Measurements from ENCODE around the gene GMDS. TPM values are rescaled to one million over a fixed set of nuclear protein-coding genes. Genes with fewer than 3 reads are reported as not detected.

GMDS gene
- polyA plus RNA-seq, 1 of the 3 experiments (the other 2 are of a cell fraction), result 12.3 TPM

DNA sequence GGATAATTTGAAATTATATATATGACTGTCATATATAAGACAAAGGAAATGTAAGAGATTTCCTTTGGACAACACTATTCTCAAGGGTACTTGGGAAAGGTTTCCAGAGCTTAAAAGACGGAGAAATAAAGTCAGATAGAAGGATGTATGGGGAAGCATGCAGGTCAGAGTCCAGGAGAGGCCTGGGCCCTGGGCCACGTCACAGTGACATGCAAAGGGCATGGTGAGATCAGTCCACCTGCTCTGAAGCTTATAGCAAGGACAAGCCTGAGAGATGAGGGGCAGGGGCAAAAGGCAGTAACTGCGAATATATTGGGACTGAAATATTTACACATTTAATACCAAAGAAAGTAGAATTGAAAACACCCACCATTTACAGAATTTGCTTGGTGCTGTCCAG lies 24.6 kb upstream of the GMDS start (continued):
- TF ChIP-seq SIN3A (IDR thresholded peaks at IDR 0.05; ENCODE audit: borderline replicate concordance, low read depth, low read length) (no peak), RAD21 (IDR thresholded peaks at IDR 0.05; ENCODE audit: low read length) (no peak), JUND (IDR thresholded peaks at IDR 0.05) (no peak), GABPA (IDR thresholded peaks at IDR 0.05; ENCODE audit: low read depth) (no peak), SMC3 (IDR thresholded peaks at IDR 0.05; ENCODE audit: low read depth, low read length) (no peak)

GRCh38 chr6:2266841-2267240 lies 21.4 kb upstream of the GMDS start:
- H2AFZ ChIP-seq (ENCODE audit: low read depth), result peak overlapping the region; percentile 36; the same call in 1 of the 2 replicates
- 27% methylated on average over 1 of the region's 1 CpG for WGBS (ENCODE audit: low lambda C conversion rate)
- CTCF ChIA-PET, result no interaction called here
- POLR2A ChIA-PET, result no interaction called here
- TF ChIP-seq TCF12 (IDR thresholded peaks at IDR 0.05) (no peak), RXRA (IDR thresholded peaks at IDR 0.05; ENCODE audit: borderline replicate concordance, low read depth) (no peak), NFIC (IDR thresholded peaks at IDR 0.05; ENCODE audit: borderline replicate concordance) (no peak), TEAD4 (IDR thresholded peaks at IDR 0.05; ENCODE audit: borderline replicate concordance, insufficient read depth) (no peak), RCOR1 (IDR thresholded peaks at IDR 0.05; ENCODE audit: low read length) (no peak), TAF1 (IDR thresholded peaks at IDR 0.05; ENCODE audit: borderline replicate concordance, low read depth, low read length) (no peak)
- TF ChIP-seq, protein P1, sequence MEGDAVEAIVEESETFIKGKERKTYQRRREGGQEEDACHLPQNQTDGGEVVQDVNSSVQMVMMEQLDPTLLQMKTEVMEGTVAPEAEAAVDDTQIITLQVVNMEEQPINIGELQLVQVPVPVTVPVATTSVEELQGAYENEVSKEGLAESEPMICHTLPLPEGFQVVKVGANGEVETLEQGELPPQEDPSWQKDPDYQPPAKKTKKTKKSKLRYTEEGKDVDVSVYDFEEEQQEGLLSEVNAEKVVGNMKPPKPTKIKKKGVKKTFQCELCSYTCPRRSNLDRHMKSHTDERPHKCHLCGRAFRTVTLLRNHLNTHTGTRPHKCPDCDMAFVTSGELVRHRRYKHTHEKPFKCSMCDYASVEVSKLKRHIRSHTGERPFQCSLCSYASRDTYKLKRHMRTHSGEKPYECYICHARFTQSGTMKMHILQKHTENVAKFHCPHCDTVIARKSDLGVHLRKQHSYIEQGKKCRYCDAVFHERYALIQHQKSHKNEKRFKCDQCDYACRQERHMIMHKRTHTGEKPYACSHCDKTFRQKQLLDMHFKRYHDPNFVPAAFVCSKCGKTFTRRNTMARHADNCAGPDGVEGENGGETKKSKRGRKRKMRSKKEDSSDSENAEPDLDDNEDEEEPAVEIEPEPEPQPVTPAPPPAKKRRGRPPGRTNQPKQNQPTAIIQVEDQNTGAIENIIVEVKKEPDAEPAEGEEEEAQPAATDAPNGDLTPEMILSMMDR (IDR thresholded peaks at IDR 0.05), result no peak
- TF ChIP-seq, protein P2, sequence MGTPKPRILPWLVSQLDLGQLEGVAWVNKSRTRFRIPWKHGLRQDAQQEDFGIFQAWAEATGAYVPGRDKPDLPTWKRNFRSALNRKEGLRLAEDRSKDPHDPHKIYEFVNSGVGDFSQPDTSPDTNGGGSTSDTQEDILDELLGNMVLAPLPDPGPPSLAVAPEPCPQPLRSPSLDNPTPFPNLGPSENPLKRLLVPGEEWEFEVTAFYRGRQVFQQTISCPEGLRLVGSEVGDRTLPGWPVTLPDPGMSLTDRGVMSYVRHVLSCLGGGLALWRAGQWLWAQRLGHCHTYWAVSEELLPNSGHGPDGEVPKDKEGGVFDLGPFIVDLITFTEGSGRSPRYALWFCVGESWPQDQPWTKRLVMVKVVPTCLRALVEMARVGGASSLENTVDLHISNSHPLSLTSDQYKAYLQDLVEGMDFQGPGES (IDR thresholded peaks at IDR 0.05; ENCODE audit: low read depth, low read length), result no peak
- TF ChIP-seq, protein P3, sequence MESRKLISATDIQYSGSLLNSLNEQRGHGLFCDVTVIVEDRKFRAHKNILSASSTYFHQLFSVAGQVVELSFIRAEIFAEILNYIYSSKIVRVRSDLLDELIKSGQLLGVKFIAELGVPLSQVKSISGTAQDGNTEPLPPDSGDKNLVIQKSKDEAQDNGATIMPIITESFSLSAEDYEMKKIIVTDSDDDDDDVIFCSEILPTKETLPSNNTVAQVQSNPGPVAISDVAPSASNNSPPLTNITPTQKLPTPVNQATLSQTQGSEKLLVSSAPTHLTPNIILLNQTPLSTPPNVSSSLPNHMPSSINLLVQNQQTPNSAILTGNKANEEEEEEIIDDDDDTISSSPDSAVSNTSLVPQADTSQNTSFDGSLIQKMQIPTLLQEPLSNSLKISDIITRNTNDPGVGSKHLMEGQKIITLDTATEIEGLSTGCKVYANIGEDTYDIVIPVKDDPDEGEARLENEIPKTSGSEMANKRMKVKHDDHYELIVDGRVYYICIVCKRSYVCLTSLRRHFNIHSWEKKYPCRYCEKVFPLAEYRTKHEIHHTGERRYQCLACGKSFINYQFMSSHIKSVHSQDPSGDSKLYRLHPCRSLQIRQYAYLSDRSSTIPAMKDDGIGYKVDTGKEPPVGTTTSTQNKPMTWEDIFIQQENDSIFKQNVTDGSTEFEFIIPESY (IDR thresholded peaks at IDR 0.05; ENCODE audit: borderline replicate concordance, low read depth), result no peak
- TF ChIP-seq, protein P4, sequence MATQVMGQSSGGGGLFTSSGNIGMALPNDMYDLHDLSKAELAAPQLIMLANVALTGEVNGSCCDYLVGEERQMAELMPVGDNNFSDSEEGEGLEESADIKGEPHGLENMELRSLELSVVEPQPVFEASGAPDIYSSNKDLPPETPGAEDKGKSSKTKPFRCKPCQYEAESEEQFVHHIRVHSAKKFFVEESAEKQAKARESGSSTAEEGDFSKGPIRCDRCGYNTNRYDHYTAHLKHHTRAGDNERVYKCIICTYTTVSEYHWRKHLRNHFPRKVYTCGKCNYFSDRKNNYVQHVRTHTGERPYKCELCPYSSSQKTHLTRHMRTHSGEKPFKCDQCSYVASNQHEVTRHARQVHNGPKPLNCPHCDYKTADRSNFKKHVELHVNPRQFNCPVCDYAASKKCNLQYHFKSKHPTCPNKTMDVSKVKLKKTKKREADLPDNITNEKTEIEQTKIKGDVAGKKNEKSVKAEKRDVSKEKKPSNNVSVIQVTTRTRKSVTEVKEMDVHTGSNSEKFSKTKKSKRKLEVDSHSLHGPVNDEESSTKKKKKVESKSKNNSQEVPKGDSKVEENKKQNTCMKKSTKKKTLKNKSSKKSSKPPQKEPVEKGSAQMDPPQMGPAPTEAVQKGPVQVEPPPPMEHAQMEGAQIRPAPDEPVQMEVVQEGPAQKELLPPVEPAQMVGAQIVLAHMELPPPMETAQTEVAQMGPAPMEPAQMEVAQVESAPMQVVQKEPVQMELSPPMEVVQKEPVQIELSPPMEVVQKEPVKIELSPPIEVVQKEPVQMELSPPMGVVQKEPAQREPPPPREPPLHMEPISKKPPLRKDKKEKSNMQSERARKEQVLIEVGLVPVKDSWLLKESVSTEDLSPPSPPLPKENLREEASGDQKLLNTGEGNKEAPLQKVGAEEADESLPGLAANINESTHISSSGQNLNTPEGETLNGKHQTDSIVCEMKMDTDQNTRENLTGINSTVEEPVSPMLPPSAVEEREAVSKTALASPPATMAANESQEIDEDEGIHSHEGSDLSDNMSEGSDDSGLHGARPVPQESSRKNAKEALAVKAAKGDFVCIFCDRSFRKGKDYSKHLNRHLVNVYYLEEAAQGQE (IDR thresholded peaks at IDR 0.05; ENCODE audit: low read depth, low read length), result no peak
- TF ChIP-seq, protein P5, sequence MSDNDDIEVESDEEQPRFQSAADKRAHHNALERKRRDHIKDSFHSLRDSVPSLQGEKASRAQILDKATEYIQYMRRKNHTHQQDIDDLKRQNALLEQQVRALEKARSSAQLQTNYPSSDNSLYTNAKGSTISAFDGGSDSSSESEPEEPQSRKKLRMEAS (IDR thresholded peaks at IDR 0.05; ENCODE audit: low read depth), result no peak
- no peak overlapping the region for H3K9ac ChIP-seq
- H4K20me1 ChIP-seq (ENCODE audit: insufficient read depth), result no peaks in the 10 kb centered on the region
- H3K27ac ChIP-seq (ENCODE audit: low read depth in 2 of 2, low read length in 1 of 2), result peak overlapping the region in 1 of 2 experiments; percentile 15; a peak in 1 of 4 replicates
- H3K9me2 ChIP-seq, result no peaks in the 10 kb centered on the region
- H3K4me3 ChIP-seq (ENCODE audit: low read depth in 2 of 2, low read length in 1 of 2), result no peak overlapping the region
- H3K79me2 ChIP-seq (ENCODE audit: insufficient read depth), result no peaks in the 10 kb centered on the region
- peaks cover 6% of the 10 kb centered on the region for H3F3A ChIP-seq (replicated peaks; ENCODE audit: insufficient read depth)
- no peaks in the 10 kb centered on the region for H3K36me3 ChIP-seq (replicated peaks in 1 of 2; ENCODE audit: control insufficient read depth in 1 of 2, insufficient read depth in 2 of 2, low read length in 1 of 2)
- peaks cover 0 to 19% of the 10 kb centered on the region in 2 experiments; a peak in 1 of 4 replicates for H3K4me1 ChIP-seq (ENCODE audit: control insufficient read depth in 1 of 2, insufficient read depth in 2 of 2, low read depth in 1 of 2, low read length in 1 of 2)
- no peak overlapping the region; the same call in 1 of the 2 replicates for H3K4me2 ChIP-seq
- DNase-seq, result no peak
- H3K9me3 ChIP-seq, result no peaks in the 10 kb centered on the region
- no peaks in the 10 kb centered on the region for H3K27me3 ChIP-seq (ENCODE audit: insufficient read depth)

All from SK-N-SH (cell line).